ENCODE results near the gene POLR2H. TPM values are rescaled to one million over a fixed set of nuclear protein-coding genes. Genes with fewer than 3 reads are reported as not detected.

The POLR2H gene
- total and polyA plus RNA-seq, 4 experiments from 2014 or later = 56.6 to 66.1 (median 60.1) TPM

- no peak overlapping the region for H3K4me3 ChIP-seq (ENCODE audit: low read length in 2 of 2)
- no peaks in the 10 kb centered on the region for H3K4me1 ChIP-seq (ENCODE audit: insufficient read depth, low read length)
- POLR2A ChIA-PET (ENCODE audit: partially characterized antibody) = interaction anchor here (1.3 to 3.8 kb wide), 2 partner anchors 10 to 11 kb away, joined by 3 to 19 read pairs; partner anchors contain the start of gene FAM131A
- H3K27me3 ChIP-seq (ENCODE audit: insufficient read depth, low read length) = no peaks in the 10 kb centered on the region
- DNase-seq = no peak
- intact Hi-C loops (cut with micrococcal nuclease) = no loop called here
- H3K27me3 Mint-ChIP-seq = no peaks in the 10 kb centered on the region
- H3K27ac Mint-ChIP-seq = peak overlapping the region in 2 of 7 donors; percentile 43 to 69
- H3K9me3 ChIP-seq (ENCODE audit: control insufficient read depth in 1 of 2, low read length in 2 of 2) = no peaks in the 10 kb centered on the region
- CTCF ChIA-PET (ENCODE audit: partially characterized antibody) = interaction anchor here (0.8 kb wide), 1 partner anchor 26 kb away, joined by 3 read pairs; no protein-coding TSS in a partner anchor
- H3K36me3 Mint-ChIP-seq = peaks cover 82 to 93% of the 10 kb centered on the region in 2 donors
- peaks cover 84% of the 10 kb centered on the region for H3K36me3 ChIP-seq (ENCODE audit: insufficient read depth, low read length)
- H3K9me3 Mint-ChIP-seq = peaks cover 0 to 2% (median 0%) of the 10 kb centered on the region in 8 donors
- H3K4me3 Mint-ChIP-seq = no peak overlapping the region
- H3K4me1 Mint-ChIP-seq = peaks cover 0 to 5% (median under 1%) of the 10 kb centered on the region in 4 donors
- H3K27ac ChIP-seq (ENCODE audit: low read depth, low read length) = no peak overlapping the region
These were observed 34.3 kb upstream of the POLR2H start for GRCh38 chr3:184327171-184327570.

DNA sequence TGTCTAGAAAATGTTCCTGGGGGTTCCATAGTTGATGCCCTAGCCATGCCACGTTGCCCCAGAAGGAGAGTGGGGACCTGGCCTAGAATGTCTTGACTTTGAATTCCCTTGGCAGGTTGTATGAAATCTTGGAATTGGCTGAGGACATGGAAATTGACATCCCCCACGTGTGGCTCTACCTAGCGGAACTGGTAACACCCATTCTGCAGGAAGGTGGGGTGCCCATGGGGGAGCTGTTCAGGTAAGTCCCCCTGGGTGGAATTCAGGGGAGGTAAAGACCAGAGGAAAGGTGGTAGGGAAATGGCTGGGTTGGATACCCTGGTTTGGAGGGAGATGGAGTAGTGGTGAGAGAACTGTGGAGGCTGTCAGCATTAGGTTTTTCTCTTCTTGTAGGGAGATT lies 33.0 kb upstream of the POLR2H start:
- Mint-ChIP-seq H3K36me3 (peaks cover 84 to 92% of the 10 kb centered on the region in 2 donors), H3K27me3 (no peaks in the 10 kb centered on the region), H3K4me1 (peaks cover 2 to 7% (median 5%) of the 10 kb centered on the region in 4 donors), H3K4me3 (no peak overlapping the region), H3K27ac (peak overlapping the region in 2 of 7 donors; percentile 63 to 75), H3K9me3 (peaks cover 0 to 2% (median 0%) of the 10 kb centered on the region in 8 donors)
- Histone ChIP-seq H3K9me3 (ENCODE audit: control insufficient read depth in 1 of 2, low read length in 2 of 2) (no peaks in the 10 kb centered on the region), H3K36me3 (ENCODE audit: insufficient read depth, low read length) (peaks cover 84% of the 10 kb centered on the region), H3K27ac (ENCODE audit: low read depth, low read length) (no peak overlapping the region), H3K4me3 (ENCODE audit: low read length in 2 of 2) (no peak overlapping the region), H3K4me1 (ENCODE audit: insufficient read depth, low read length) (no peaks in the 10 kb centered on the region), H3K27me3 (ENCODE audit: insufficient read depth, low read length) (no peaks in the 10 kb centered on the region)
- intact Hi-C loops (cut with micrococcal nuclease) = no loop called here
- no peak for DNase-seq
- ChIA-PET POLR2A (ENCODE audit: partially characterized antibody) (no interaction called here), CTCF (ENCODE audit: partially characterized antibody) (no interaction called here)

DNA sequence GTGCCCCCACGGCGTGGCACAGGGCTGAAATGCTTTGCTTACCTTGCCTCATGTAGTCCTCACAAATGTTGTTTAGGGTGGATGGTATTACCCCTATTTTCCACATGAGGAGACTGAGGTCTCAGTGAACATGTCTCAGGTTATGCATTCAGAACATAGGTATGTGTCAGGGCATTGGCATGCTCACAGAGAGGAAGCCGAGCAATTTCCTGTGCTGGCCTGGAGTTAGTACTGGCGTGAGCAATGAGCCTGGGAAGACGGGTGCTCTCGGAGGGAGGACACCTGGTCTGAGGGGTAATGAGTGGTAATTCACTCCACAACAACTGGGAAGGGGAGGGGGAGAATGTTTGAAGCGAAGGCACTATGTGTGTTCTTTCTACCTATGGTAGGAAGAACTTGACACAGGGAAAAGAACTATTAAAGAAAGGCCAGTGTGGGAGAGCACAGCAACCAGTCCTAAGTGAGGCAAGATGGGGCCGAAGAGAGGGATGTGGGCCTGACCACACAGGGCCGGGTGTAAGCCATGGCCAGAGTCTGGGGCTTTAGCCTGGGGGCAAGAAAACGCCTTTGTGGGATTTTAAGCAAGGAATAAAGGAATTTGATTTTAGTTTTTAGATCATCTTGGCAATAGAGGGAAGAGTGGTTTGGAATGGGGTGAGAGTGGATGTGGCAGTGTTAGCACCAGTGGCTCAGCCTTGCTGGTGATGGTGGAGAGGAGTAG lies 29.0 kb upstream of the POLR2H start:
- no peak overlapping the region for H3K4me3 ChIP-seq (ENCODE audit: low read length in 2 of 2)
- Mint-ChIP-seq H3K9me3 (no peaks in the 10 kb centered on the region), H3K27me3 (no peaks in the 10 kb centered on the region), H3K36me3 (peaks cover 58 to 75% of the 10 kb centered on the region in 2 donors), H3K4me3 (no peak overlapping the region), H3K27ac (peak overlapping the region; percentile 88 to 99 (median 94)), H3K4me1 (peaks cover 16 to 39% (median 20%) of the 10 kb centered on the region in 4 donors)
- DNase-seq = no peak
- no peak overlapping the region for H3K27ac ChIP-seq (ENCODE audit: low read depth, low read length)
- H3K36me3 ChIP-seq (ENCODE audit: insufficient read depth, low read length) = peaks cover 49% of the 10 kb centered on the region
- intact Hi-C loops (cut with micrococcal nuclease) = no loop called here
- POLR2A ChIA-PET (ENCODE audit: partially characterized antibody) = no interaction called here
- CTCF ChIA-PET (ENCODE audit: partially characterized antibody) = interaction anchor here (1.2 to 1.5 kb wide), 2 partner anchors 21 to 39 kb away, joined by 5 to 6 read pairs; no protein-coding TSS in a partner anchor
- no peaks in the 10 kb centered on the region for H3K9me3 ChIP-seq (ENCODE audit: control insufficient read depth in 1 of 2, low read length in 2 of 2)
- peaks cover 20% of the 10 kb centered on the region for H3K4me1 ChIP-seq (ENCODE audit: insufficient read depth, low read length)
- H3K27me3 ChIP-seq (ENCODE audit: insufficient read depth, low read length) = no peaks in the 10 kb centered on the region

DNA sequence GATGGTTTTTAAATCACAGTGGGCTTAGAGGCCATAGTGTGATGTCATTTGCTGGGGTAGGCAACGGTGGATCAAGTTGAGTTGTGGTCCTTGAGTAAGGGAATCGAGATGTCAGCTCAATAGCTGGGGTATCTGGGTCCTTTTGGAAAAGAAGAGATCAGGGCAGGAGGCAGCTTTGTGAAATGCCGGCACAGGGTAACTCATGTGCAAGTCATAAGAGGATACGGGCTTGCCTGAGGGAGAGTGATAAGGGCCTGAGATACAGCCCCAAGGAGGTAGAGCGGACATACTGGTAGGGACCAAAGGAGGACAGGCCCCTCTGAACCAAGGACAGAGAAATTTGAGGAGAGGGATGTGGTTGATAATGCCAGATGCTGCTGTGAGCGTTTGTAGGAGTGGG lies 28.3 kb upstream of the POLR2H start:
- Mint-ChIP-seq H3K9me3 (no peaks in the 10 kb centered on the region), H3K27me3 (no peaks in the 10 kb centered on the region), H3K4me3 (no peak overlapping the region), H3K27ac (peak overlapping the region; percentile 88 to 99 (median 98)), H3K4me1 (peaks cover 22 to 45% (median 26%) of the 10 kb centered on the region in 4 donors), H3K36me3 (peaks cover 53 to 68% of the 10 kb centered on the region in 2 donors)
- intact Hi-C loops (cut with micrococcal nuclease) = no loop called here
- CTCF ChIA-PET (ENCODE audit: partially characterized antibody) = interaction anchor here (1.2 kb wide), 1 partner anchor 21 kb away, joined by 6 read pairs; no protein-coding TSS in a partner anchor
- peaks cover 42% of the 10 kb centered on the region for H3K36me3 ChIP-seq (ENCODE audit: insufficient read depth, low read length)
- no peak overlapping the region for H3K4me3 ChIP-seq (ENCODE audit: low read length in 2 of 2)
- H3K27me3 ChIP-seq (ENCODE audit: insufficient read depth, low read length) = no peaks in the 10 kb centered on the region
- H3K4me1 ChIP-seq (ENCODE audit: insufficient read depth, low read length) = peaks cover 20% of the 10 kb centered on the region
- POLR2A ChIA-PET (ENCODE audit: partially characterized antibody) = no interaction called here
- no peaks in the 10 kb centered on the region for H3K9me3 ChIP-seq (ENCODE audit: control insufficient read depth in 1 of 2, low read length in 2 of 2)
- H3K27ac ChIP-seq (ENCODE audit: low read depth, low read length) = peak overlapping the region; percentile 30
- DNase-seq = no peak

- POLR2A ChIA-PET (ENCODE audit: partially characterized antibody) = no interaction called here
- peak overlapping the region; percentile 92 for H3K27ac ChIP-seq (ENCODE audit: low read depth, low read length)
- no peaks in the 10 kb centered on the region for H3K9me3 Mint-ChIP-seq
These were observed 27.8 kb upstream of the POLR2H start for GRCh38 chr3:184333700-184334099.

GRCh38 chr3:184334470-184335158 lies 26.9 kb upstream of the POLR2H start:
- ChIA-PET CTCF (ENCODE audit: partially characterized antibody) (no interaction called here), POLR2A (ENCODE audit: partially characterized antibody) (no interaction called here)
- Mint-ChIP-seq H3K9me3 (no peaks in the 10 kb centered on the region), H3K4me1 (peaks cover 24 to 45% (median 30%) of the 10 kb centered on the region in 4 donors), H3K4me3 (peak overlapping the region in 6 of 8 donors; percentile 26 to 83 (median 59)), H3K27me3 (no peaks in the 10 kb centered on the region), H3K36me3 (peaks cover 40 to 54% of the 10 kb centered on the region in 2 donors), H3K27ac (peak overlapping the region; percentile 88 to 99 (median 98))
- H3K27me3 ChIP-seq (ENCODE audit: insufficient read depth, low read length) = no peaks in the 10 kb centered on the region
- intact Hi-C loops (cut with micrococcal nuclease) = loop anchor here (1.0 to 2.0 kb wide), 3 partner anchors 19 to 36 kb away; partner anchors contain the start of gene PSMD2
- H3K9me3 ChIP-seq (ENCODE audit: control insufficient read depth in 1 of 2, low read length in 2 of 2) = no peaks in the 10 kb centered on the region
- H3K27ac ChIP-seq (ENCODE audit: low read depth, low read length) = peak overlapping the region; percentile 92
- DNase-seq = peak; percentile 28 to 83 (median 34)
- H3K36me3 ChIP-seq (ENCODE audit: insufficient read depth, low read length) = peaks cover 31% of the 10 kb centered on the region
- H3K4me1 ChIP-seq (ENCODE audit: insufficient read depth, low read length) = peaks cover 20% of the 10 kb centered on the region
- H3K4me3 ChIP-seq (ENCODE audit: low read length in 2 of 2) = no peak overlapping the region

More at GRCh38 chr3:184333700-184334099, 27.8 kb upstream of the POLR2H start:
- Mint-ChIP-seq H3K27ac (peak overlapping the region; percentile 88 to 99 (median 98)), H3K4me3 (peak overlapping the region in 2 of 8 donors; percentile 4 to 52), H3K36me3 (peaks cover 49 to 63% of the 10 kb centered on the region in 2 donors), H3K4me1 (peaks cover 22 to 47% (median 29%) of the 10 kb centered on the region in 4 donors), H3K27me3 (no peaks in the 10 kb centered on the region)
- CTCF ChIA-PET (ENCODE audit: partially characterized antibody) = interaction anchor here (1.2 kb wide), 1 partner anchor 20 kb away, joined by 6 read pairs; no protein-coding TSS in a partner anchor
- no peak for DNase-seq
- H3K4me1 ChIP-seq (ENCODE audit: insufficient read depth, low read length) = peaks cover 20% of the 10 kb centered on the region
- peaks cover 37% of the 10 kb centered on the region for H3K36me3 ChIP-seq (ENCODE audit: insufficient read depth, low read length)
- no peak overlapping the region for H3K4me3 ChIP-seq (ENCODE audit: low read length in 2 of 2)
- no peaks in the 10 kb centered on the region for H3K9me3 ChIP-seq (ENCODE audit: control insufficient read depth in 1 of 2, low read length in 2 of 2)
- no peaks in the 10 kb centered on the region for H3K27me3 ChIP-seq (ENCODE audit: insufficient read depth, low read length)
- intact Hi-C loops (cut with micrococcal nuclease) = loop anchor here (2.0 kb wide), 1 partner anchor 35 kb away; the partner anchor contains the start of gene PSMD2

- peaks cover 31% of the 10 kb centered on the region for H3K36me3 ChIP-seq (ENCODE audit: insufficient read depth, low read length)
- H3K9me3 Mint-ChIP-seq = no peaks in the 10 kb centered on the region
- peaks cover 23 to 42% (median 30%) of the 10 kb centered on the region in 4 donors for H3K4me1 Mint-ChIP-seq
- H3K27ac Mint-ChIP-seq = peak overlapping the region; percentile 94 to 99 (median 98)
- H3K4me3 ChIP-seq (ENCODE audit: low read length in 2 of 2) = peak overlapping the region in 1 of 2 donors; percentile 53
- H3K27me3 ChIP-seq (ENCODE audit: insufficient read depth, low read length) = no peaks in the 10 kb centered on the region
- peak overlapping the region; percentile 83 to 92 (median 87) for H3K4me3 Mint-ChIP-seq
- peaks cover 37 to 49% of the 10 kb centered on the region in 2 donors for H3K36me3 Mint-ChIP-seq
- CTCF ChIA-PET (ENCODE audit: partially characterized antibody) = no interaction called here
- H3K9me3 ChIP-seq (ENCODE audit: control insufficient read depth in 1 of 2, low read length in 2 of 2) = no peaks in the 10 kb centered on the region
- intact Hi-C loops (cut with micrococcal nuclease) = loop anchor here (1.0 to 2.0 kb wide), 3 partner anchors 20 to 36 kb away; partner anchors contain the start of gene PSMD2
- H3K27ac ChIP-seq (ENCODE audit: low read depth, low read length) = peak overlapping the region; percentile 92
- no peak for DNase-seq
- peaks cover 20% of the 10 kb centered on the region for H3K4me1 ChIP-seq (ENCODE audit: insufficient read depth, low read length)
- no peaks in the 10 kb centered on the region for H3K27me3 Mint-ChIP-seq
- POLR2A ChIA-PET (ENCODE audit: partially characterized antibody) = interaction anchor here (0.7 to 1.9 kb wide), 3 partner anchors 19 to 36 kb away, joined by 3 to 4 read pairs (median 4); partner anchors contain the start of gene PSMD2
These were observed 26.2 kb upstream of the POLR2H start for GRCh38 chr3:184335291-184335660.
